CD14-positive monocyte (primary cell): ENCODE results near the gene KCNB1. TPM values are rescaled to one million over a fixed set of nuclear protein-coding genes. Genes with fewer than 3 reads are reported as not detected.

Experiments used
- DNase-seq, 3 donors: peaks; one replicate each; pipeline ENCODE4 v3.0.0-alpha.2; 2011 to 2022
- H2AFZ ChIP-seq: 2 replicates; pipeline ENCODE4 v1.6.0; 2012; ENCODE audit warnings: mild to moderate bottlenecking, low read depth, low read length, inconsistent platforms; ENCODE audit not compliant: insufficient read depth, poor library complexity, severe bottlenecking
- H3K27ac ChIP-seq, 2 donors: 1 replicate in 1 of 2; 2 replicates in 1 of 2; pipeline ENCODE4 v1.5.1; 2012 to 2013; ENCODE audit warnings: low read length in 2 of 2, control low read depth in 1 of 2, inconsistent platforms in 1 of 2, low read depth in 1 of 2, mild to moderate bottlenecking in 1 of 2
- H3K27me3 ChIP-seq, 2 donors: one replicate each; pipeline versions ENCODE4 v1.6.0 to v1.6.1; 2011 to 2013; ENCODE audit warnings: low read length in 2 of 2; ENCODE audit not compliant: control insufficient read depth in 2 of 2, insufficient read depth in 2 of 2
- H3K36me3 ChIP-seq, 2 donors: replicated peaks in 1 of 2; 1 replicate in 1 of 2; 2 replicates in 1 of 2; pipeline versions ENCODE4 v1.5.1 to v1.6.1; 2012 to 2013; ENCODE audit warnings: low read length in 2 of 2, control low read depth in 1 of 2, inconsistent platforms in 1 of 2, mild to moderate bottlenecking in 1 of 2; ENCODE audit not compliant: insufficient read depth in 2 of 2, control insufficient read depth in 1 of 2
- H3K4me1 ChIP-seq, 2 donors: 1 replicate in 1 of 2; 2 replicates in 1 of 2; pipeline versions ENCODE4 v1.5.1 to v1.6.1; 2012 to 2013; ENCODE audit warnings: low read length in 2 of 2, control low read depth in 1 of 2, inconsistent platforms in 1 of 2, mild to moderate bottlenecking in 1 of 2, moderate library complexity in 1 of 2; ENCODE audit not compliant: insufficient read depth in 2 of 2, control insufficient read depth in 1 of 2
- H3K4me2 ChIP-seq: replicated peaks from 2 replicates; pipeline ENCODE3; 2012; ENCODE audit warnings: low read length, moderate library complexity, mild to moderate bottlenecking; ENCODE audit not compliant: poor library complexity, severe bottlenecking; ENCODE audit errors: extremely low read depth
- H3K4me3 ChIP-seq, 3 experiments: fragments of 200-600 bp in 1 of 3; sonication (generic) in 1 of 3; replicated peaks in 1 of 3; 1 replicate in 2 of 3; 2 replicates in 1 of 3; pipeline ENCODE4 v1.5.1; 2011 to 2013; ENCODE audit warnings: low read length in 3 of 3, mild to moderate bottlenecking in 3 of 3, control low read depth in 2 of 3, low read depth in 2 of 3, inconsistent platforms in 1 of 3, moderate library complexity in 1 of 3
- H3K79me2 ChIP-seq: 2 replicates; pipeline ENCODE4 v1.6.0; 2012; ENCODE audit warnings: mild to moderate bottlenecking, control low read depth, inconsistent platforms, low read length, moderate library complexity; ENCODE audit not compliant: insufficient read depth
- H3K9ac ChIP-seq: 2 replicates; pipeline ENCODE4 v1.6.0; 2017; ENCODE audit warnings: low read length, mild to moderate bottlenecking; ENCODE audit not compliant: insufficient read depth, poor library complexity, severe bottlenecking
- H3K9me3 ChIP-seq, 2 donors: replicated peaks in 1 of 2; 1 replicate in 1 of 2; 2 replicates in 1 of 2; pipeline versions ENCODE4 v1.5.1 to v1.6.1; 2012 to 2013; ENCODE audit warnings: low read length in 2 of 2, control low read depth in 1 of 2; ENCODE audit not compliant: control insufficient read depth in 1 of 2, insufficient read depth in 1 of 2
- H4K20me1 ChIP-seq: 2 replicates; pipeline ENCODE4 v1.6.0; 2012; ENCODE audit warnings: mild to moderate bottlenecking, low read length, control low read depth, moderate library complexity; ENCODE audit not compliant: insufficient read depth
- H3K27ac Mint-ChIP-seq, 7 donors: one replicate each; pipeline ENCODE4 v1.8.0; 2020; ENCODE audit warnings: mild to moderate bottlenecking in 7 of 7, mixed read lengths in 7 of 7, moderate library complexity in 6 of 7, inconsistent platforms in 2 of 7
- H3K27me3 Mint-ChIP-seq, 3 donors: one replicate each; pipeline ENCODE4 v1.8.0; 2021 to 2022; ENCODE audit warnings: low read depth in 3 of 3, mild to moderate bottlenecking in 3 of 3, mixed read lengths in 3 of 3, moderate library complexity in 3 of 3, inconsistent platforms in 1 of 3
- H3K36me3 Mint-ChIP-seq, 2 donors: one replicate each; pipeline ENCODE4 v1.8.0; 2020; ENCODE audit warnings: mixed read lengths in 2 of 2, inconsistent platforms in 1 of 2, mild to moderate bottlenecking in 1 of 2
- H3K4me1 Mint-ChIP-seq: one replicate; pipeline ENCODE4 v1.8.0; 2020; ENCODE audit warnings: mild to moderate bottlenecking, mixed read lengths
- H3K4me3 Mint-ChIP-seq, 2 donors: one replicate each; pipeline ENCODE4 v1.8.0; 2020; ENCODE audit warnings: mild to moderate bottlenecking in 2 of 2, mixed read lengths in 2 of 2, moderate library complexity in 1 of 2
- H3K9me3 Mint-ChIP-seq, 7 donors: one replicate each; pipeline ENCODE4 v1.8.0; 2020 to 2022; ENCODE audit warnings: mixed read lengths in 7 of 7, mild to moderate bottlenecking in 6 of 7, moderate library complexity in 6 of 7, inconsistent platforms in 2 of 7
- WGBS: methylation state at CpG from one replicate; pipeline ENCODE4 v1.1.5; 2013; ENCODE audit warnings: missing lambda C conversion rate; ENCODE audit not compliant: insufficient coverage; 5-methylcytosine and 5-hydroxymethylcytosine counted together
- intact Hi-C, 2 donors: fragments of 100-400 bp; cut with micrococcal nuclease; formaldehyde crosslinking; loops; one replicate each; pipeline versions ENCODE4 v1.15.0 to v1.15.1; 2023
- polyA plus RNA-seq, 3 donors: library from polyadenylated mRNA; depleted of rRNA in 1 of 3; unstranded in 2 of 3; stranded (reverse) in 1 of 3; fragments of 300-500 nt in 2 of 3; fragments of >200 nt in 1 of 3; fragmentation: Illumina TruSeq in 2 of 3; gene quantifications; 1 replicate in 2 of 3; 2 replicates in 1 of 3; pipeline ENCODE4 v1.2.3, GENCODE V29; 2012 to 2021
- TF ChIP-seq, protein P1 (sequence below): fragments of 200-600 bp; IDR thresholded peaks from one replicate; pipeline ENCODE4 v1.8.0; 2022; ENCODE audit warnings: antibody characterized with exemption, mild to moderate bottlenecking

Gene KCNB1
- polyA plus RNA-seq, 3 donors, result not detected

DNA sequence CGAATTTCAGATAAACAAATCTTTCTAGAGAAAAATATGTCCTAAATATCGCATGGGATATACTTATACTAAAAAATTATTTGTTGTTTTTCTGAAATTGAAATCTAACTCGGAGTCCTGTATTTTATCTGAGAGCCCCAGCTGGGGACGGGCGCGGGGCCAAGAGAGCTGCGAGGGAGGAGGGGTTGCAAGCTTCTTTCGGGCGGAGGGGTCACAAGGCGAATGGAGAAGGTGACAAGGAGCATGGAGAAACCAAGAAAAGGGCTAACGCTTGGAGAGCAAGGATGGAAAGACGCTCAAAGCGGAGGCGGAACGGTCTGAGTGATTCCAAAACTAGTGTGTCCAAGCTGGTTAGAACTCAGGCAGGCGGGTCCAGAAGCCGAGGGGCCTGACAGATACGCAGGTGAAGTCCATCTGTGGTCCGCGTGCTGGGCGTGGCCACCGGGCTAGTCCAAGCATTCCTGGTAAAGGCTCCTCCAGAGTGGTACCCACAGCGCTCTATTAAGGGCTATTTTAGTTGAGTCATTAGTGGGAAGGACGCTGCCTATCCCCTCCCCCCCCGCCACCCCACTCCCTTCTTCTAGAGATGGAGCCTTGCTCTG is 163.2 kb downstream of the KCNB1 start:
- intact Hi-C loops, result no loop called here
- TF ChIP-seq, protein P1, sequence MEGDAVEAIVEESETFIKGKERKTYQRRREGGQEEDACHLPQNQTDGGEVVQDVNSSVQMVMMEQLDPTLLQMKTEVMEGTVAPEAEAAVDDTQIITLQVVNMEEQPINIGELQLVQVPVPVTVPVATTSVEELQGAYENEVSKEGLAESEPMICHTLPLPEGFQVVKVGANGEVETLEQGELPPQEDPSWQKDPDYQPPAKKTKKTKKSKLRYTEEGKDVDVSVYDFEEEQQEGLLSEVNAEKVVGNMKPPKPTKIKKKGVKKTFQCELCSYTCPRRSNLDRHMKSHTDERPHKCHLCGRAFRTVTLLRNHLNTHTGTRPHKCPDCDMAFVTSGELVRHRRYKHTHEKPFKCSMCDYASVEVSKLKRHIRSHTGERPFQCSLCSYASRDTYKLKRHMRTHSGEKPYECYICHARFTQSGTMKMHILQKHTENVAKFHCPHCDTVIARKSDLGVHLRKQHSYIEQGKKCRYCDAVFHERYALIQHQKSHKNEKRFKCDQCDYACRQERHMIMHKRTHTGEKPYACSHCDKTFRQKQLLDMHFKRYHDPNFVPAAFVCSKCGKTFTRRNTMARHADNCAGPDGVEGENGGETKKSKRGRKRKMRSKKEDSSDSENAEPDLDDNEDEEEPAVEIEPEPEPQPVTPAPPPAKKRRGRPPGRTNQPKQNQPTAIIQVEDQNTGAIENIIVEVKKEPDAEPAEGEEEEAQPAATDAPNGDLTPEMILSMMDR, result no peak
- H4K20me1 ChIP-seq, result no peaks in the 10 kb centered on the region
- peak overlapping the region; percentile 75 for H3K4me2 ChIP-seq
- H2AFZ ChIP-seq, result peak overlapping the region; percentile 83
- H3K9ac ChIP-seq, result peak overlapping the region; percentile 8
- H3K4me1 ChIP-seq, result peaks cover 24 to 30% of the 10 kb centered on the region in 2 donors
- H3K9me3 ChIP-seq, result peaks cover 0 to 3% of the 10 kb centered on the region in 2 donors
- no peak for DNase-seq
- no peak overlapping the region for H3K27ac Mint-ChIP-seq
- H3K4me3 Mint-ChIP-seq, result peak overlapping the region; percentile 87 to 100
- H3K27me3 Mint-ChIP-seq, result peaks cover 57 to 71% (median 65%) of the 10 kb centered on the region in 3 donors
- H3K36me3 Mint-ChIP-seq, result peaks cover 0 to 5% of the 10 kb centered on the region in 2 donors
- no peaks in the 10 kb centered on the region for H3K36me3 ChIP-seq
- WGBS, result 11% methylated on average over 20 of the region's 25 CpGs
- H3K9me3 Mint-ChIP-seq, result peaks cover 0 to 16% (median 12%) of the 10 kb centered on the region in 7 donors
- peak overlapping the region in 1 of 3 experiments; percentile 66 for H3K4me3 ChIP-seq
- H3K27ac ChIP-seq, result no peak overlapping the region
- H3K27me3 ChIP-seq, result peaks cover 46 to 59% of the 10 kb centered on the region in 2 donors
- no peaks in the 10 kb centered on the region for H3K79me2 ChIP-seq
- peaks cover 31% of the 10 kb centered on the region for H3K4me1 Mint-ChIP-seq

DNA sequence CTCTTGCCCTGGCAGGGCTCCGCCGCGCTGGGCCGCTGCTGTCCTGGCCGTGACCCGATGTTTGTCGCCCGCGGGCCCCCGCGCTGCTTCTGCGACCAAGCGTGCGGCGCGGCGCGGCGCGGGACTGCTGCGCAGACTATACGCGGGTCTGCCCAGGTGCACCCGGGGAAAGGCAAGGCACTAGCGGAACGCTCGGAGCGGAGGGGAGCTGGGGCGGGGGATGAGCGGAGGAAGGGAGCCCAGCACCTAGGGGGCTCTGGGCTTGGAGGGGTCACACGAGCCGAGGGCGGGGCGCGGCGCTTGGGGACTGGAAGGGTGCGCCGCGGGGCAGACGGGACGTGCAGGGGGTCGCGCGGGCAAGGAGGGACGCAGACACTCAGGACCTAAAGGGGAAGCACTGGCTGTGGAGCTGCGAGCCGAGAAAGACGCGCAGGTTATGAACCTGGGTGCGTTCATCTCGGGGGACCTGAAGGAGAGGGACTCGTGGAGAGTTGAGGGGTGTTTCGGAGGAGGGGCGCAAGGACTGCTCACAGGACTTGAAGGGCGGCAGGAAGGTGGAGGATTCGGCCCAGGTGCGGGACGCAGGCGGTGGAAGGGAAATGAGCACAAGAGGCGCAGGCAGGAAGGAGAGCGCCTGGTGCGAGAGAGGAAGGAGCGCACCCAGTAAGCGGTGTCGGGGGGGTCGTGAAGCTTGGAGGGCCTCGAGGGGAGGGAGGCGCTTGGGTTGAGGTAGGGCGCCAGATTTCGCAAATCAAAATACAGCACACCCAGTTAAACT is 163.8 kb downstream of the KCNB1 start:
- peaks cover 0 to 5% of the 10 kb centered on the region in 2 donors for H3K36me3 Mint-ChIP-seq
- intact Hi-C loops, result no loop called here
- H3K9me3 Mint-ChIP-seq, result peaks cover 0 to 16% (median 12%) of the 10 kb centered on the region in 7 donors
- H3K4me1 Mint-ChIP-seq, result peaks cover 24% of the 10 kb centered on the region
- Histone ChIP-seq H3K27me3 (peaks cover 46 to 59% of the 10 kb centered on the region in 2 donors), H2AFZ (peak overlapping the region; percentile 83), H4K20me1 (no peaks in the 10 kb centered on the region), H3K36me3 (no peaks in the 10 kb centered on the region), H3K4me3 (peak overlapping the region in 2 of 3 experiments; percentile 13 to 66), H3K4me2 (peak overlapping the region; percentile 75), H3K27ac (no peak overlapping the region), H3K79me2 (no peaks in the 10 kb centered on the region), H3K4me1 (peaks cover 17 to 23% of the 10 kb centered on the region in 2 donors), H3K9me3 (peaks cover 0 to 3% of the 10 kb centered on the region in 2 donors), H3K9ac (peak overlapping the region; percentile 8)
- H3K4me3 Mint-ChIP-seq, result peak overlapping the region; percentile 87 to 100
- H3K27ac Mint-ChIP-seq, result peak overlapping the region in 3 of 7 donors; percentile 25 to 74 (median 37)
- DNase-seq, result no peak
- WGBS, result under 1% methylated on average over 61 of the region's 70 CpGs
- TF ChIP-seq, protein P1, result no peak
- peaks cover 57 to 76% (median 66%) of the 10 kb centered on the region in 3 donors for H3K27me3 Mint-ChIP-seq
